ENCODE measurements around the gene CRYBG2. TPM values are rescaled to one million over a fixed set of nuclear protein-coding genes. Genes with fewer than 3 reads are reported as not detected.
A peak's percentile ranks its signal among the peaks of the same experiment; 100 is the strongest.

The CRYBG2 gene
- total RNA-seq, 1 donor from 2014 or later: 9.4 TPM

DNA sequence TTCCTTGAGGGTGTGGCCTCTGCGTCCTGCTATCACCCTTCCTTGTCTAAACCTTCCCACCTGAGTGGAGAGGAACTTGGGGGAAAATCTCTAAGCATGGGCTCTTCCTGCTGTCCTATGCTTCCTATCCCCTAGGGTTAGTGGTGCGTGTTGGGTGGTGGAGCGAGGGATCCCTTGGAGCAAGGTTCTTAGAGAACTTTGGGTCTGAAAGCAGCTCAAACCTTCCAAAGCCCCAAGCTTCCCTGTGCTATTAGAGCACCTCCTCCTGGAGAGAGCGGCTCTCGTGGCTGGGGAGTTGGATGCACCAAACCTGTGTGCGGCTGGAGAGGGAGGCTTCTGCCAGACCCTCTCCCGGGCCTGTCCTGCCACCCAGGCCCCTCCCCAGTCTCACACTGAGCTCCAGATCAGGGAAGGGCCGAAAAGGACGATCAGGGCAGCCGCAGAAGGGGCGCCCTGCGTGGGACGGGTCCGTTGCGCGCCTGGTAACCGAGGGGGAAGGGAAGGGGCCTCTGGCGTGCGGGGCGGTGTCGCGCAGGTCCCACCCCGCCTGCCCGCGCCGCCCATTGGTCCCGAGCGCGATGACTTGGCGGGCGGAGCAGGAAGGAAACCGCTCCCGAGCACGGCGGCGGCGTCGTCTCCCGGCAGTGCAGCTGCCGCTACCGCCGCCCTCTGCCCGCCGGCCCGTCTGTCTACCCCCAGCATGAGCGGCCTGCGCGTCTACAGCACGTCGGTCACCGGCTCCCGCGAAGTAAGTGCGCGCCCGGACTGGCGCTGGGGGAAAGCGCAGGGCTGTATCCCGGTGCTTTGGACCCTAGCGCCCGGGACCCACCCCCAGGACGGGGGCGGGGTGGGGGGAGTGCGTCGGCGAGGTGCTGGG lies 74.2 kb downstream of the CRYBG2 start, which contains the start of gene SH3BGRL3:
Gene SH3BGRL3 (plus strand): TSS at position 631 of the 877 bp plus-strand sequence. CDS start 70 bp downstream, at position 701.
- DNase-seq (ENCODE audit: low spot score in 2 of 2, unreplicated experiment in 2 of 2): peak; percentile 65 to 81
- no peaks in the 10 kb centered on the region for H3K9me3 Mint-ChIP-seq
- H3K4me3 Mint-ChIP-seq: peak within 1 kb of the TSS; percentile 87
- peaks cover 31% of the 10 kb centered on the region for H3K4me1 Mint-ChIP-seq
- no peak for TF ChIP-seq CTCF (IDR thresholded peaks at IDR 0.05; ENCODE audit: unreplicated experiment)
- H3K36me3 Mint-ChIP-seq: peaks cover 4% of the 10 kb centered on the region
- H3K27me3 Mint-ChIP-seq (ENCODE audit: low read depth): no peaks in the 10 kb centered on the region
- H3K27ac Mint-ChIP-seq: peak within 1 kb of the TSS; percentile 88

DNA sequence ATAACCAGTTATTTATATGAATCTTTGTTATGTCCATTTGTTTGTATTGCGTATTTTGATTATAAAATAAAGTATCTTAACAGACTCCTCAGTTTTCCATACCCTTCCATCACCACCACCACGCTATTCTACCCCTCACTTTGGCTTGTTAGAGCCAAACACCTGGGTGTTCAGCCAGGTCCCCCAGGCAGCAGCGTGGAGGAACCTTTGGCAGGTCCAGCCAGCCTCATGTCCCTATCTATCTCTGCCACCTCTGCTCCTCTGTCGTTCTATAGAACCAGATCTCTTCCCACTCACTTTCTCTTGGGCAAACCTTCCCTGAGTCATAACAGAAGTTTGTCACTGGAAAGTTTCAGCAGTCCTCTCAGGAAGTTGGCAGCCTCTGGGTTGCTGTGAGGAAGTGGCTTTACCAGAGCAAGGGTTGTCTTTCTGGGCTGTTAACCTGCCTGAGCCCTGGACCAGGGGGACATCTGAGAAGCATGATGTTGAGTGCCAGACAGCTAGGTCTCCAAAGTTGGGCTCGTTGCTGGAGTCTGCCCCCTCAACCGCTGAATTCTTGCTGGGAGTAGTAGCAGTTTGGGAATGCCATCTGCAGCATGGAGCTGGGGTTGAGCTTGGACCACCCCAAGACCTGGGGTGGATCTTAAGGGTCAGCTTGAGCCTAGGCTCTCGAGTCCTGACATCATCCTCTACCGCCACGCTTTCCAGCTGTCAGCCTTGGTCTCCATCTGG lies 75.0 kb downstream of the CRYBG2 start:
- peak overlapping the region; percentile 87 for H3K4me3 Mint-ChIP-seq
- no peak for DNase-seq (ENCODE audit: low spot score in 2 of 2, unreplicated experiment in 2 of 2)
- peak overlapping the region; percentile 88 for H3K27ac Mint-ChIP-seq
- peaks cover 10% of the 10 kb centered on the region for H3K36me3 Mint-ChIP-seq
- peaks cover 29% of the 10 kb centered on the region for H3K4me1 Mint-ChIP-seq
- no peak for TF ChIP-seq CTCF (IDR thresholded peaks at IDR 0.05; ENCODE audit: unreplicated experiment)
- H3K27me3 Mint-ChIP-seq (ENCODE audit: low read depth): no peaks in the 10 kb centered on the region
- H3K9me3 Mint-ChIP-seq: no peaks in the 10 kb centered on the region

DNA sequence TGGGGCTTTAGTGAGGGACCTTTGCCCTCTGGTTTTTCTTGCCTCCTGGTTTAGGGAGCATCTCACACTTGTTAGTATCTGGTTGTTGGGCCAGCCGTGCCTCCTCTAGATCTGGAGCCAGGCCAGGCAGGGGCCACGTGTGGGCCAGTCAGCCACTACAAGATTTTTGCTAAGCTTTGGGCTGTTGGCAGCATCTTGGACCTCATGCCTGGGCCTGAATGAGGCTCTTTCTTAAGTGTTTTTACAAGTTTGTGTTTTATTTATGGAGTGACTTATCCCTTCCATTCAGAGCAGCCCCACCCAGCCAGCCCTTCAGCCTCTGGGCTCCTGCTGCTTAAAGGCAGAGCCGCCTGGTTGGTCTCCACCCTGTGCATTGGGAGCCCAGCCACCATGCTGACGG lies 75.6 kb downstream of the CRYBG2 start:
- DNase-seq (ENCODE audit: low spot score in 2 of 2, unreplicated experiment in 2 of 2): no peak
- Mint-ChIP-seq H3K27me3 (ENCODE audit: low read depth) (no peaks in the 10 kb centered on the region), H3K36me3 (peaks cover 10% of the 10 kb centered on the region), H3K9me3 (no peaks in the 10 kb centered on the region), H3K4me3 (no peak overlapping the region), H3K4me1 (peaks cover 29% of the 10 kb centered on the region), H3K27ac (no peak overlapping the region)
- no peak for TF ChIP-seq CTCF (IDR thresholded peaks at IDR 0.05; ENCODE audit: unreplicated experiment)

GRCh38 chr1:26277719-26278118 lies 76.2 kb downstream of the CRYBG2 start:
- peaks cover 13% of the 10 kb centered on the region for H3K36me3 Mint-ChIP-seq
- TF ChIP-seq CTCF (IDR thresholded peaks at IDR 0.05; ENCODE audit: unreplicated experiment): no peak
- no peaks in the 10 kb centered on the region for H3K27me3 Mint-ChIP-seq (ENCODE audit: low read depth)
- no peak overlapping the region for H3K27ac Mint-ChIP-seq
- DNase-seq (ENCODE audit: low spot score in 2 of 2, unreplicated experiment in 2 of 2): no peak
- no peaks in the 10 kb centered on the region for H3K9me3 Mint-ChIP-seq
- H3K4me1 Mint-ChIP-seq: peaks cover 29% of the 10 kb centered on the region
- H3K4me3 Mint-ChIP-seq: no peak overlapping the region

DNA sequence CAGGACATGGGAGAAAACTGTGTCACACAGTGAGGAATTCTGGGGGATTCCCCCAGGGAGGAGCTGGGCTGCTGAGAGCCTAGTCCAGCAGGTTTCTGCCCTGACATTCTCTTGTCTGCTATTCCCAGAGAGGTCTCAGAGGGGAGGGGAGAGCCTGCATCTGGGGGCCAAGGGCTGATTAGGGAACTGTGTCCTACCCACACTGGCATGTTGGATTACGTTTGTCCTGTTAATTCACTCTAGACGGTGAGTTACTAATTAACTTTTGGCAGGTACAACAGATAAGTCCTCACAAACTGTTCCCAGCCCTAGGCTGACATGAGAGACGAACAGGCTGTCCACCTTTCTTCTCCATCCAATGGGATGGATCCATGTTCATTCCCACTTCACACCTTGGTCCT lies 76.7 kb downstream of the CRYBG2 start:
- Mint-ChIP-seq H3K9me3 (no peaks in the 10 kb centered on the region), H3K36me3 (peaks cover 15% of the 10 kb centered on the region), H3K27me3 (ENCODE audit: low read depth) (no peaks in the 10 kb centered on the region), H3K27ac (no peak overlapping the region), H3K4me3 (no peak overlapping the region), H3K4me1 (peaks cover 29% of the 10 kb centered on the region)
- DNase-seq (ENCODE audit: low spot score in 2 of 2, unreplicated experiment in 2 of 2): no peak
- TF ChIP-seq CTCF (IDR thresholded peaks at IDR 0.05; ENCODE audit: unreplicated experiment): no peak
